A549 (cell line): ENCODE data around the gene FAM193A.

Source experiments
- JUN ChIP-seq, 2 experiments: fragments of >200 bp; sonication (Bioruptor Twin); formaldehyde crosslinking; IDR thresholded peaks; 2 replicates in 1 of 2; 3 replicates in 1 of 2; pipeline ENCODE4 v1.6.1; 2016 to 2017
- POLR2A ChIP-seq: IDR thresholded peaks from 2 replicates; pipeline ENCODE4 v1.6.1; 2012; ENCODE audit warnings: mild to moderate bottlenecking, low read length
- RCOR1 ChIP-seq: fragments of 150-350 bp; IDR thresholded peaks from 2 replicates; pipeline ENCODE4 v1.6.1; 2014; ENCODE audit warnings: antibody characterized with exemption, low read length, low read depth

DNA sequence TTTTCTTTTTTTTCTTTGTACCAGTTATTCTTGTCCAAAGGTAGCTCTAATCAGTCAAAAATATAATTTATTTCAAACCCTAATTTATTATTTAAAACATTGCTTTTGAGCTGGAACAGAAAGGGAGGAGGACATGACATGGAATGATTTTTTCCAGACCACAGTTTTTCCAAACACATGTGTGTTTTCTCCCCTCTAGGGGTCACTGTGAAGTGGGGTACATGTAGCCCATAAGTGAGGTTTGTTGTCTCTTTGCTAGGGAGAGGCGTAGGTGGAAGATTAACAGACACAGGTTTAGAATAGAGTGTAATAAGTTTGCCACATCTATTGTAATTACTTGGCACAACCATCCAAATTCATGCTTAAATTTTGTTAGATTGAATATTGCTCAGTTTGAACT, 136.7 kb downstream of the FAM193A start:
- TF ChIP-seq RCOR1 (no peak), JUN (IDR thresholded peaks at IDR 0.05) (no peak), POLR2A (no peak)
